GM12878 (cell line): Measurements from ENCODE around the gene LASP1. TPM values are rescaled to one million over a fixed set of nuclear protein-coding genes. Genes with fewer than 3 reads are reported as not detected.

Experiments used
- CEBPZ ChIP-seq: fragments of 150-350 bp; IDR thresholded peaks from 2 replicates; pipeline ENCODE4 v1.6.1; 2016; ENCODE audit warnings: low read depth, low read length
- CHD2 ChIP-seq: IDR thresholded peaks from 2 replicates; pipeline ENCODE4 v1.6.1; 2011; ENCODE audit warnings: low read depth, low read length, improper control_type of control experiment, borderline replicate concordance
- CREM ChIP-seq: IDR thresholded peaks from 2 replicates; pipeline ENCODE4 v1.6.1; 2014; ENCODE audit warnings: antibody characterized with exemption, low read depth
- EP300 ChIP-seq, 2 experiments: fragments of 150-350 bp in 1 of 2; IDR thresholded peaks; 2 replicates each; pipeline ENCODE4 v1.6.1; 2011 to 2012; ENCODE audit warnings: low read depth in 2 of 2, low read length in 2 of 2, borderline replicate concordance in 1 of 2, improper control_type of control experiment in 1 of 2, inconsistent platforms in 1 of 2; ENCODE audit not compliant: control insufficient read depth in 1 of 2
- HCFC1 ChIP-seq: fragments of 150-350 bp; IDR thresholded peaks from 2 replicates; pipeline ENCODE4 v1.6.1; 2014; ENCODE audit warnings: low read length
- IKZF1 ChIP-seq: fragments of 450-650 bp; conservative IDR thresholded peaks from 2 replicates; pipeline ENCODE4 v1.6.1; 2017; ENCODE audit warnings: antibody characterized with exemption, mild to moderate bottlenecking
- MXI1 ChIP-seq: fragments of 150-350 bp; IDR thresholded peaks from 2 replicates; pipeline ENCODE4 v1.6.1; 2011; ENCODE audit warnings: low read depth, mild to moderate bottlenecking, inconsistent platforms, low read length, improper control_type of control experiment
- NBN ChIP-seq: fragments of 450-650 bp; IDR thresholded peaks from 2 replicates; pipeline ENCODE4 v1.6.1; 2016
- NFXL1 ChIP-seq: fragments of 450-650 bp; IDR thresholded peaks from 2 replicates; pipeline ENCODE4 v1.6.1; 2017; ENCODE audit warnings: antibody characterized with exemption, mild to moderate bottlenecking, borderline replicate concordance
- POLR2A ChIP-seq: IDR thresholded peaks from 2 replicates; pipeline ENCODE4 v1.6.1; 2011; ENCODE audit warnings: low read depth, mild to moderate bottlenecking, low read length
- RAD21 ChIP-seq: IDR thresholded peaks from 2 replicates; pipeline ENCODE4 v1.6.1; 2011; ENCODE audit warnings: mild to moderate bottlenecking, low read depth, low read length, moderate library complexity; ENCODE audit not compliant: insufficient read depth
- RB1 ChIP-seq: fragments of 450-650 bp; formaldehyde crosslinking; IDR thresholded peaks from 2 replicates; pipeline ENCODE4 v1.6.1; 2017; ENCODE audit warnings: mild to moderate bottlenecking, borderline replicate concordance
- RCOR1 ChIP-seq: conservative IDR thresholded peaks from 2 replicates; pipeline ENCODE4 v1.6.1; 2012; ENCODE audit warnings: low read depth, low read length, improper control_type of control experiment
- SIX5 ChIP-seq: IDR thresholded peaks from 2 replicates; pipeline ENCODE4 v1.6.1; 2011; ENCODE audit warnings: mild to moderate bottlenecking, low read depth, low read length, moderate library complexity; ENCODE audit not compliant: severe bottlenecking
- SPI1 ChIP-seq: IDR thresholded peaks from 2 replicates; pipeline ENCODE4 v1.6.1; 2011; ENCODE audit warnings: low read depth, mild to moderate bottlenecking, low read length, moderate library complexity, borderline replicate concordance; ENCODE audit not compliant: insufficient read depth
- USF2 ChIP-seq: IDR thresholded peaks from 2 replicates; pipeline ENCODE4 v1.6.1; 2011; ENCODE audit warnings: low read depth, low read length, improper control_type of control experiment, borderline replicate concordance
- ZNF207 ChIP-seq: fragments of 450-650 bp; IDR thresholded peaks from 2 replicates; pipeline ENCODE4 v1.6.1; 2014; ENCODE audit warnings: antibody characterized with exemption, mild to moderate bottlenecking, borderline replicate concordance
- ZNF217 ChIP-seq: fragments of 450-650 bp; IDR thresholded peaks from 2 replicates; pipeline ENCODE4 v1.6.1; 2017; ENCODE audit warnings: antibody characterized with exemption, mild to moderate bottlenecking
- ZNF622 ChIP-seq: fragments of 450-650 bp; IDR thresholded peaks from 2 replicates; pipeline ENCODE4 v1.6.1; 2017; ENCODE audit warnings: mild to moderate bottlenecking, inconsistent platforms
- polyA plus RNA-seq, 11 experiments: library from polyadenylated mRNA; depleted of rRNA in 4 of 11; unstranded in 6 of 11; stranded (reverse) in 5 of 11; fragments of >200 nt; fragmentation: Nextera tagmentation in 4 of 11; fragmentation: Illumina TruSeq in 1 of 11; extraction: Ambion mirVana in 4 of 11; extraction: Trizol in 1 of 11; gene quantifications; 1 replicate in 1 of 11; 2 replicates in 10 of 11; pipeline versions ENCODE4 v1.2.1 to v1.2.3, GENCODE V29; 2011 to 2016; ENCODE audit warnings: inconsistent platforms in 2 of 11, missing spikeins in 2 of 11, low read depth in 1 of 11
- total RNA-seq, 4 experiments: library from RNA; depleted of rRNA in 3 of 4; stranded (reverse); fragments of >200 nt in 3 of 4; fragmentation: Illumina TruSeq in 1 of 4; extraction: Trizol in 1 of 4; gene quantifications; 2 replicates each; pipeline versions ENCODE4 v1.2.1 to v1.2.3, GENCODE V29; 2013 to 2021
- TF ChIP-seq, protein P1 (sequence below): IDR thresholded peaks from 2 replicates; pipeline ENCODE4 v1.6.1; 2012; ENCODE audit warnings: low read depth, low read length, improper control_type of control experiment
- TF ChIP-seq, protein P2 (sequence below): fragments of 450-650 bp; IDR thresholded peaks from 2 replicates; pipeline ENCODE4 v1.6.1; 2017; ENCODE audit warnings: mild to moderate bottlenecking, moderate library complexity

LASP1 gene
- total and polyA plus RNA-seq, 10 of the 15 experiments (the other 5 are each of a cell fraction or from before 2014, with no cell fraction given) = 21.0 to 114 (median 59.3) TPM

DNA sequence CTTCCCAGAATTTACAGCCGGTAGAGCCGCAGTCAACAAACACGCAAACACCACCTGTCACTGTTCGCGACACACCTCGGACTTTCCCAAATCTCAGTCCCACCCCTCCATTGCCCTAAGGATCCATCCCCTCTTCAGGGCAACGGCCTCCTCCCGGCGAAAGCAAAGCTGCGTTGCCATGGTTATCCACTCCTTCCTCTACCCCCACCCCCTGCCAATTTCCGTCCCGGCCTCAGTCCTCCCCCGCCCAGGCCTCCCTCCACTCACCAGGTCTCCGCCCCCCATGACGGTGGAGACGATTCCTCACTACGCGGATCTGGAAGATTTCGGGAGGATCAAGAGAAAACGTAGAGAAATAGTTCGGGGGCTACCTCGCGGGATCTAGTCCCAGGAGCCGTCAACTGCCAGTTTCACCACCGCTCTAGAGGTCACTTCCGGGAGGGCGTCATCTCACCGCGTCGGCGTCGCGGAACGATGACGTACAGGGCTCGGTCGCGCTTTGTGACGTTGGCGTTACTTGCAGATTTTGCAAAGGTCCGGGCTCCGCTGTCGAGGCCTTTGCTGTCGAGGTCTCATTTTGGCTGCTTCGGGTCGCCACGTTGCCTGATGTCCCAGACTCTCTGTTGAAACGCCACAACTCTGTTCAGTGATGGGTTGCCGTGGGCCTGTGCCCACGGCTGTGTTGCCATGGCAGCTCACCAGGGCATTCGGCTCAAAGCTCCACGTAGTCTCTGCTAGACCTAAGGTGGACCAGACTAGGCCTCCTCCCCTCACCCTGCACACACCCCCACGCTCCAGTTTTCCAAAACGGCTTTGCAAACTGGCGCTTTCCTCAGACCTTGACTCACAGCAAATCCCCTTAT lies 44.7 kb upstream of the LASP1 start, which contains the start of gene CWC25 (continued):
- TF ChIP-seq ZNF207 (peak; percentile 99), RB1 (peak; percentile 84; the same call in 1 of the 2 replicates), SIX5 (peak; percentile 81), POLR2A (peak; percentile 97), IKZF1 (peak; percentile 94), RAD21 (0 out of 2 replicates have a peak, but pooled peaks have one; percentile 2), NBN (peak; percentile 100), RCOR1 (no peak; the same call in none of the 2 replicates), USF2 (no peak), ZNF622 (no peak), NFXL1 (no peak), CREM (peak; percentile 100), SPI1 (no peak), EP300 (IDR thresholded peaks at IDR 0.05; ENCODE audit: borderline replicate concordance in 1 of 2, control insufficient read depth in 1 of 2, low read depth in 2 of 2, low read length in 2 of 2) (peak; percentile 43 to 80; a peak in 3 of 4 replicates), CHD2 (peak; percentile 90), MXI1 (peak; percentile 72), HCFC1 (peak; percentile 97), ZNF217 (no peak), CEBPZ (peak; percentile 46; the same call in 1 of the 2 replicates)
- TF ChIP-seq, protein P1, sequence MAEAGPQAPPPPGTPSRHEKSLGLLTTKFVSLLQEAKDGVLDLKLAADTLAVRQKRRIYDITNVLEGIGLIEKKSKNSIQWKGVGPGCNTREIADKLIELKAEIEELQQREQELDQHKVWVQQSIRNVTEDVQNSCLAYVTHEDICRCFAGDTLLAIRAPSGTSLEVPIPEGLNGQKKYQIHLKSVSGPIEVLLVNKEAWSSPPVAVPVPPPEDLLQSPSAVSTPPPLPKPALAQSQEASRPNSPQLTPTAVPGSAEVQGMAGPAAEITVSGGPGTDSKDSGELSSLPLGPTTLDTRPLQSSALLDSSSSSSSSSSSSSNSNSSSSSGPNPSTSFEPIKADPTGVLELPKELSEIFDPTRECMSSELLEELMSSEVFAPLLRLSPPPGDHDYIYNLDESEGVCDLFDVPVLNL = no peak
- TF ChIP-seq, protein P2, sequence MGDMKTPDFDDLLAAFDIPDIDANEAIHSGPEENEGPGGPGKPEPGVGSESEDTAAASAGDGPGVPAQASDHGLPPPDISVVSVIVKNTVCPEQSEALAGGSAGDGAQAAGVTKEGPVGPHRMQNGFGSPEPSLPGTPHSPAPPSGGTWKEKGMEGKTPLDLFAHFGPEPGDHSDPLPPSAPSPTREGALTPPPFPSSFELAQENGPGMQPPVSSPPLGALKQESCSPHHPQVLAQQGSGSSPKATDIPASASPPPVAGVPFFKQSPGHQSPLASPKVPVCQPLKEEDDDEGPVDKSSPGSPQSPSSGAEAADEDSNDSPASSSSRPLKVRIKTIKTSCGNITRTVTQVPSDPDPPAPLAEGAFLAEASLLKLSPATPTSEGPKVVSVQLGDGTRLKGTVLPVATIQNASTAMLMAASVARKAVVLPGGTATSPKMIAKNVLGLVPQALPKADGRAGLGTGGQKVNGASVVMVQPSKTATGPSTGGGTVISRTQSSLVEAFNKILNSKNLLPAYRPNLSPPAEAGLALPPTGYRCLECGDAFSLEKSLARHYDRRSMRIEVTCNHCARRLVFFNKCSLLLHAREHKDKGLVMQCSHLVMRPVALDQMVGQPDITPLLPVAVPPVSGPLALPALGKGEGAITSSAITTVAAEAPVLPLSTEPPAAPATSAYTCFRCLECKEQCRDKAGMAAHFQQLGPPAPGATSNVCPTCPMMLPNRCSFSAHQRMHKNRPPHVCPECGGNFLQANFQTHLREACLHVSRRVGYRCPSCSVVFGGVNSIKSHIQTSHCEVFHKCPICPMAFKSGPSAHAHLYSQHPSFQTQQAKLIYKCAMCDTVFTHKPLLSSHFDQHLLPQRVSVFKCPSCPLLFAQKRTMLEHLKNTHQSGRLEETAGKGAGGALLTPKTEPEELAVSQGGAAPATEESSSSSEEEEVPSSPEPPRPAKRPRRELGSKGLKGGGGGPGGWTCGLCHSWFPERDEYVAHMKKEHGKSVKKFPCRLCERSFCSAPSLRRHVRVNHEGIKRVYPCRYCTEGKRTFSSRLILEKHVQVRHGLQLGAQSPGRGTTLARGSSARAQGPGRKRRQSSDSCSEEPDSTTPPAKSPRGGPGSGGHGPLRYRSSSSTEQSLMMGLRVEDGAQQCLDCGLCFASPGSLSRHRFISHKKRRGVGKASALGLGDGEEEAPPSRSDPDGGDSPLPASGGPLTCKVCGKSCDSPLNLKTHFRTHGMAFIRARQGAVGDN = peak; percentile 94
